ENCODE data around the gene HHLA2.
"Not testable (repeated sequence)": the region's sequence is repeated elsewhere in the genome, so short reads cannot be mapped to it uniquely, and the experiment has no call there.

The HHLA2 gene

GRCh38 chr3:108280476-108280875, 15.9 kb upstream of the HHLA2 start:
- no peak for DNase-seq (ENCODE audit: extremely low read depth, low read depth)
- TF ChIP-seq CTCF (IDR thresholded peaks at IDR 0.05; ENCODE audit: low read depth, low read length, missing control alignments) = no peak
- H3K4me3 ChIP-seq (replicated peaks; ENCODE audit: low read depth, low read length) = no peak overlapping the region

- no peak overlapping the region for H3K4me3 ChIP-seq (replicated peaks; ENCODE audit: low read depth, low read length)
- no peak for DNase-seq (ENCODE audit: extremely low read depth, low read depth)
- TF ChIP-seq CTCF (IDR thresholded peaks at IDR 0.05; ENCODE audit: low read depth, low read length, missing control alignments) = no peak
Observed at GRCh38 chr3:108281670-108282069, 14.7 kb upstream of the HHLA2 start.

- no peak overlapping the region for H3K4me3 ChIP-seq (replicated peaks; ENCODE audit: low read depth, low read length)
- TF ChIP-seq CTCF (IDR thresholded peaks at IDR 0.05; ENCODE audit: low read depth, low read length, missing control alignments) = no peak
- no peak for DNase-seq (ENCODE audit: extremely low read depth, low read depth)
Observed at GRCh38 chr3:108283006-108283405, 13.3 kb upstream of the HHLA2 start.

- DNase-seq (ENCODE audit: extremely low read depth, low read depth) = no peak
- H3K4me3 ChIP-seq (replicated peaks; ENCODE audit: low read depth, low read length) = no peak overlapping the region
- TF ChIP-seq CTCF (IDR thresholded peaks at IDR 0.05; ENCODE audit: low read depth, low read length, missing control alignments) = no peak
Observed at GRCh38 chr3:108283989-108284388, 12.4 kb upstream of the HHLA2 start.

GRCh38 chr3:108285176-108285575, 11.2 kb upstream of the HHLA2 start:
- no peak overlapping the region for H3K4me3 ChIP-seq (replicated peaks; ENCODE audit: low read depth, low read length)
- no peak for DNase-seq (ENCODE audit: extremely low read depth, low read depth)
- no peak for TF ChIP-seq CTCF (IDR thresholded peaks at IDR 0.05; ENCODE audit: low read depth, low read length, missing control alignments)

- no peak for TF ChIP-seq CTCF (IDR thresholded peaks at IDR 0.05; ENCODE audit: low read depth, low read length, missing control alignments)
- H3K4me3 ChIP-seq (replicated peaks; ENCODE audit: low read depth, low read length) = no peak overlapping the region
- DNase-seq (ENCODE audit: extremely low read depth, low read depth) = peak; percentile 9
Observed at GRCh38 chr3:108287146-108287545, 9.2 kb upstream of the HHLA2 start.

GRCh38 chr3:108288193-108288592, 8.2 kb upstream of the HHLA2 start:
- H3K4me3 ChIP-seq (replicated peaks; ENCODE audit: low read depth, low read length); DNase-seq (ENCODE audit: extremely low read depth, low read depth): not testable (repeated sequence)
